PFSK-1 (cell line): Measurements from ENCODE around the gene RASGRF2.

Source experiments
- POLR2AphosphoS5 ChIP-seq: IDR thresholded peaks from 2 replicates; pipeline ENCODE4 v1.6.1; 2012; ENCODE audit warnings: low read depth, mild to moderate bottlenecking, control low read depth, low read length, moderate library complexity
- REST ChIP-seq, 2 experiments: IDR thresholded peaks; 2 replicates each; pipeline versions ENCODE4 v1.6.1 to v1.8.0; 2011 to 2012; ENCODE audit warnings: low read depth in 2 of 2, low read length in 2 of 2, control low read depth in 1 of 2, inconsistent platforms in 1 of 2, mild to moderate bottlenecking in 1 of 2, moderate library complexity in 1 of 2; ENCODE audit not compliant: insufficient read depth in 1 of 2
- SIN3A ChIP-seq: IDR thresholded peaks from 2 replicates; pipeline ENCODE4 v1.6.1; 2012; ENCODE audit warnings: mild to moderate bottlenecking, low read length, moderate library complexity, borderline replicate concordance; ENCODE audit not compliant: insufficient read depth

- TF ChIP-seq POLR2AphosphoS5 = no peak
- TF ChIP-seq REST (IDR thresholded peaks at IDR 0.05; ENCODE audit: insufficient read depth in 1 of 2, low read depth in 2 of 2, low read length in 2 of 2) = no peak
- TF ChIP-seq SIN3A = no peak
Observed at GRCh38 chr5:80960531-80961375, 590 bp downstream of the RASGRF2 start.
